SK-N-SH treated with all-trans-retinoic acid at 6 μM for 48 hours (cell line): ENCODE results near the gene HCFC1R1.
A peak's percentile ranks its signal among the peaks of the same experiment; 100 is the strongest.

Experiments
- ATAC-seq: fragments of 200-7000 bp; cut with Tn5 transposase; 3 replicates; pipeline ENCODE4 v1.9.1; 2020; ENCODE audit warnings: mild to moderate bottlenecking, moderate library complexity
- ARNTL ChIP-seq: fragments of 450-650 bp; formaldehyde crosslinking; IDR thresholded peaks from 2 replicates; pipeline ENCODE4 v1.5.0; 2020; ENCODE audit warnings: low read depth, mild to moderate bottlenecking, moderate library complexity, borderline replicate concordance
- BACH2 ChIP-seq: fragments of 250-450 bp; sonication (Bioruptor Pico); IDR thresholded peaks from 2 replicates; pipeline ENCODE4 v1.9.0; 2021; ENCODE audit warnings: mild to moderate bottlenecking, borderline replicate concordance
- CSDC2 ChIP-seq: fragments of 250-450 bp; sonication (Bioruptor Pico); IDR thresholded peaks from 2 replicates; pipeline ENCODE4 v1.5.0; 2020; ENCODE audit warnings: mild to moderate bottlenecking, moderate library complexity
- ESRRG ChIP-seq: fragments of 250-450 bp; sonication (Bioruptor Pico); IDR thresholded peaks from 2 replicates; pipeline ENCODE4 v1.6.1; 2021; ENCODE audit warnings: mild to moderate bottlenecking
- GLIS3 ChIP-seq: fragments of 250-450 bp; sonication (Bioruptor Pico); IDR thresholded peaks from 2 replicates; pipeline ENCODE4 v1.5.0; 2020; ENCODE audit warnings: mild to moderate bottlenecking, moderate library complexity
- ISL1 ChIP-seq: fragments of 250-450 bp; sonication (Bioruptor Pico); IDR thresholded peaks from 2 replicates; pipeline ENCODE4 v2.1.2; 2022; ENCODE audit warnings: mild to moderate bottlenecking, moderate library complexity
- OSR1 ChIP-seq: fragments of 250-450 bp; sonication (Bioruptor Pico); IDR thresholded peaks from 2 replicates; pipeline ENCODE4 v1.8.0; 2022; ENCODE audit warnings: moderate library complexity, mild to moderate bottlenecking, inconsistent platforms
- PPARA ChIP-seq: fragments of 250-450 bp; sonication (Bioruptor Pico); IDR thresholded peaks from 2 replicates; pipeline ENCODE4 v1.5.0; 2020; ENCODE audit warnings: mild to moderate bottlenecking, borderline replicate concordance
- RARB ChIP-seq: fragments of 250-450 bp; sonication (Bioruptor Pico); IDR thresholded peaks from 2 replicates; pipeline ENCODE4 v1.8.0; 2021; ENCODE audit warnings: mild to moderate bottlenecking, moderate library complexity
- SNAI2 ChIP-seq: fragments of 250-450 bp; sonication (Bioruptor Pico); IDR thresholded peaks from 2 replicates; pipeline ENCODE4 v1.5.0; 2020; ENCODE audit warnings: mild to moderate bottlenecking, moderate library complexity
- TCF4 ChIP-seq: fragments of 250-450 bp; sonication (Bioruptor Pico); IDR thresholded peaks from 2 replicates; pipeline ENCODE4 v1.8.0; 2021; ENCODE audit warnings: mild to moderate bottlenecking, moderate library complexity, borderline replicate concordance
- ZC3H10 ChIP-seq: fragments of 250-450 bp; sonication (Bioruptor Pico); IDR thresholded peaks from 2 replicates; pipeline ENCODE4 v1.5.1; 2021; ENCODE audit warnings: mild to moderate bottlenecking, moderate library complexity
- ZFP3 ChIP-seq: fragments of 250-450 bp; sonication (Bioruptor Pico); IDR thresholded peaks from 2 replicates; pipeline ENCODE4 v1.5.0; 2020; ENCODE audit warnings: mild to moderate bottlenecking, moderate library complexity
- ZFP30 ChIP-seq: fragments of 450-650 bp; formaldehyde crosslinking; IDR thresholded peaks from 2 replicates; pipeline ENCODE4 v1.5.0; 2022; ENCODE audit warnings: mild to moderate bottlenecking, moderate library complexity
- ZNF565 ChIP-seq: fragments of 450-650 bp; formaldehyde crosslinking; conservative IDR thresholded peaks from 2 replicates; pipeline ENCODE4 v1.5.0; 2020; ENCODE audit warnings: low read depth, mild to moderate bottlenecking, moderate library complexity
- ZNF70 ChIP-seq: fragments of 450-650 bp; formaldehyde crosslinking; IDR thresholded peaks from 2 replicates; pipeline ENCODE4 v1.5.0; 2020; ENCODE audit warnings: mild to moderate bottlenecking, moderate library complexity
- ZNF8 ChIP-seq: fragments of 450-650 bp; formaldehyde crosslinking; IDR thresholded peaks from 2 replicates; pipeline ENCODE4 v1.5.0; 2020; ENCODE audit warnings: mild to moderate bottlenecking, moderate library complexity
- TF ChIP-seq, protein P1 (sequence below): fragments of 250-450 bp; sonication (Bioruptor Pico); IDR thresholded peaks from 2 replicates; pipeline ENCODE4 v1.5.1; 2021; ENCODE audit warnings: mild to moderate bottlenecking, moderate library complexity
- TF ChIP-seq, protein P2 (sequence below): fragments of 250-450 bp; sonication (Bioruptor Pico); IDR thresholded peaks from 2 replicates; pipeline ENCODE4 v1.5.0; 2020; ENCODE audit warnings: mild to moderate bottlenecking, moderate library complexity
- TF ChIP-seq, protein P3 (sequence below): fragments of 250-450 bp; sonication (Bioruptor Pico); IDR thresholded peaks from 2 replicates; pipeline ENCODE4 v1.8.0; 2021; ENCODE audit warnings: low read depth, mild to moderate bottlenecking, moderate library complexity, borderline replicate concordance

HCFC1R1 gene

DNA sequence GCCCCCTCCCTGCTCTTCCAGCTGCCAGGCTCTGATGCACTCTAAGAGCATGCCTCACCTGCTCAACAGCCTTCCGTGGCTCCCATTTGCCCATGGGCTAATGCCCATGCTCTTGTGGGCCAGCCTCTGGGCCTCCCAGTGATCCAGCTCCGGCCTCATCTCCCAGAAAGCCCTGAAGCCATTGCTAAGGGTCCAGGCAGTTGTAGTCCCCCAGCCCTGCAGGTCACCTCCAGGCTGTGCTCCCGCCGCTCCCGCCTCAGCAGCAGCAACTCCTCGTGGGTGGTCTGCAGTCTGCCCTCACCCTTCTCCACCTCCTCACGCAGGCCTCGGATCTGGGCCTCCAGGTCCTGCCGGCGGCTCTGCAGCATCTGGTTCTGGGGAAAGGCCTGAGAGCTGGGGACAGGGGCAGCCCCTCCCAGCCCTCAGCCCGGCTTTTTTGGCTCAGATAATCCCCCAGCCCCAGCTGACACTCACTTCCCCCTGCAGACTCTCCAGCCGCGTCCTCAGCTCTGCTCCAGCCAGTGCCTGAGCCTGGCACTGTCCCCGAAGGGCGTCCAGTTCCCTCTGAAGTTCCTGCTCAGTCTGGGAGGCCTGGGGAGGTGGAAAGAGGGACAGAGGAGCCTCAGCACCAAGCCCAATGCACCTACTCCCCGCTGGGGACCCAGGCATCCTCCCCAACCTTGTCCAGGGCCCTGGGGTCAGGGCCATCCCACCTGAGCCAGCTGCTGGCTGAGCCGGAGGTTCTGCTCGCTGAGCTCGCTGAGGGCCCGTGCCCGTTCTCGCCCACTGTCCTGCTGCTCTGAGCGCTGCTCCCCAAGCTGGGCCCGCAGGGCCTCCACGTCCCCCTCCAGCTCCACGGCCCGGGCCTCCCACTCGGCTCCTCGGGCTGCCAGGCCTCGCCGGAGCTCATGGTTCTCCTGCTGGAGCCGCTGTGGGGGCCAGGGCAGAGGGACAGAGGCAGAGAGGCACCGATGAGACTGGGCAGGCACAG lies 6.8 kb upstream of the HCFC1R1 start:
- TF ChIP-seq ZNF565 (no peak), ISL1 (CRISPR knock-in tag) (no peak), TCF4 (no peak), SNAI2 (CRISPR knock-in tag) (no peak), ZC3H10 (CRISPR knock-in tag) (no peak), ZFP3 (CRISPR knock-in tag) (no peak), PPARA (CRISPR knock-in tag) (no peak)
- TF ChIP-seq, protein P1, sequence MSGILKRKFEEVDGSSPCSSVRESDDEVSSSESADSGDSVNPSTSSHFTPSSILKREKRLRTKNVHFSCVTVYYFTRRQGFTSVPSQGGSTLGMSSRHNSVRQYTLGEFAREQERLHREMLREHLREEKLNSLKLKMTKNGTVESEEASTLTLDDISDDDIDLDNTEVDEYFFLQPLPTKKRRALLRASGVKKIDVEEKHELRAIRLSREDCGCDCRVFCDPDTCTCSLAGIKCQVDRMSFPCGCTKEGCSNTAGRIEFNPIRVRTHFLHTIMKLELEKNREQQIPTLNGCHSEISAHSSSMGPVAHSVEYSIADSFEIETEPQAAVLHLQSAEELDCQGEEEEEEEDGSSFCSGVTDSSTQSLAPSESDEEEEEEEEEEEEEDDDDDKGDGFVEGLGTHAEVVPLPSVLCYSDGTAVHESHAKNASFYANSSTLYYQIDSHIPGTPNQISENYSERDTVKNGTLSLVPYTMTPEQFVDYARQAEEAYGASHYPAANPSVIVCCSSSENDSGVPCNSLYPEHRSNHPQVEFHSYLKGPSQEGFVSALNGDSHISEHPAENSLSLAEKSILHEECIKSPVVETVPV (CRISPR knock-in tag): no peak
- no peak for ATAC-seq

DNA sequence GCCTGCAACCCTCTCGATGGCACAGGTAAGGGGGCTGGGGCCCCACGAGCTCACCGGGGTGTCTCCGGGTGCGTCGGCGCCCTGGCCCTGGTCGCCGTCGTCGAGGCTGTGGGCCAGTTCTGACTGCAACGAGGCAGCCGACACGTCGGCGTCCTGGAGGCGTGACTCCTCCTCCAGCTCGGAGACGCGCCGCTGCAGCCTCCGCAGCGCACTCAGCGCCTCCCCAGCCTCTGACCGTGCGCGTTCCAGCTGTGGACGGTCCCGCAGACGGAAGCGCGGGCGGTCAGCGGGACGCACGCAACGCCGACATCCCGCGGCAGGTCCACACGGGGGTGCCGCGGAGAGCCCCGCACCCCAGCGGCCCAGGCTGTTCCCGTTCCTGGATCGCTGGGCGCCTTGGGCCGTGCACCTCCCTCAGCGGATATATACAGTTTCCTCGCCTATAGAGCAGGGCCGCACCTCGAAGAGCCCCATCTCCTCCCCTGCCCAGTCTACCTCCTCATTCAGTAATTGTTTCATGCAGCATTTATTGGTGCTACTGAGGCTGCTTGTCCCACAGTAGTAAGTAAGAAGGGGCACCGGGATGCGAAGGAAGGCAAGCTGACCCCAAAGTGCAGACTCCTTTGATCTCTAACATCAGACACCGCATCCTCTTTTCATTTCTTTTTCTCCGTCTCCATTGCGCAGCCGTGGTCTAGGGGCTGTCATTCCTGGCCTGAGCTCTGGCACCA lies 5.9 kb upstream of the HCFC1R1 start:
- ATAC-seq: peak; percentile 7
- no peak for TF ChIP-seq CSDC2
- no peak for TF ChIP-seq BACH2 (CRISPR knock-in tag)
- no peak for TF ChIP-seq OSR1 (CRISPR knock-in tag)
- no peak for TF ChIP-seq ZC3H10 (CRISPR knock-in tag)

DNA sequence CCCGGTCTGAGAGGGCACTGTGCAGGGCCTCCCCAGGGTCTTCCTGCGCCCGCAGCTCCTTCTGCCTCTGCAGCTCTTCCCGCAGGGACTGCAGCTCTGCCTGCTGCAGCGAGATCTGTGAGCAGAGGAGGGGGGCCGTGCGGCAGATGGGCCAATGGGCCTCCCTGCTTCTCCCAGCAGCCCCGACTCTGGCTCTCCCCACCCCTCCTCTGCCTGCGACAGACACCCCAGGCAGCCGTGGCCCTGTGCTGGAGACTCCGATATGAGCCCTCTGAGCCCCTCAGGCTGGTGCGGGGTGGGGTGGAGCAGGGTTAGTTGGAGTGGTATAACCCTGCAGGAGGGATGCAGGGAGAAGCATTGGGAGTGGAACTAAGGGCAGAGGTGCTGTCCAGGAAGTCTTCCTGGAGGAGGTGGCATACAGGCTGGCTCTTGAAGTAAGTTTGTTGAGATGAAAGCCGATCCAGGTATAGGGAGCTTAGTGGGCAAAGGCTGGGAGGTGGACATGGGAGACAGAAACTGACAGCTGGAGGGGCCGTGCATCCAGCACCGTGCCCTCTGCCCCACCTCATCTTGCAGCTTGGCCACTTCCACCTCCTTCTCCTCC lies 5.1 kb upstream of the HCFC1R1 start:
- no peak for ATAC-seq
- TF ChIP-seq ZNF565 (no peak), ZNF70 (CRISPR knock-in tag) (no peak), BACH2 (CRISPR knock-in tag) (no peak), RARB (no peak), SNAI2 (CRISPR knock-in tag) (no peak), TCF4 (no peak), ZFP30 (CRISPR knock-in tag) (no peak), PPARA (CRISPR knock-in tag) (no peak), ZC3H10 (CRISPR knock-in tag) (no peak), ISL1 (CRISPR knock-in tag) (no peak)
- TF ChIP-seq, protein P1 (CRISPR knock-in tag): no peak
- TF ChIP-seq, protein P2, sequence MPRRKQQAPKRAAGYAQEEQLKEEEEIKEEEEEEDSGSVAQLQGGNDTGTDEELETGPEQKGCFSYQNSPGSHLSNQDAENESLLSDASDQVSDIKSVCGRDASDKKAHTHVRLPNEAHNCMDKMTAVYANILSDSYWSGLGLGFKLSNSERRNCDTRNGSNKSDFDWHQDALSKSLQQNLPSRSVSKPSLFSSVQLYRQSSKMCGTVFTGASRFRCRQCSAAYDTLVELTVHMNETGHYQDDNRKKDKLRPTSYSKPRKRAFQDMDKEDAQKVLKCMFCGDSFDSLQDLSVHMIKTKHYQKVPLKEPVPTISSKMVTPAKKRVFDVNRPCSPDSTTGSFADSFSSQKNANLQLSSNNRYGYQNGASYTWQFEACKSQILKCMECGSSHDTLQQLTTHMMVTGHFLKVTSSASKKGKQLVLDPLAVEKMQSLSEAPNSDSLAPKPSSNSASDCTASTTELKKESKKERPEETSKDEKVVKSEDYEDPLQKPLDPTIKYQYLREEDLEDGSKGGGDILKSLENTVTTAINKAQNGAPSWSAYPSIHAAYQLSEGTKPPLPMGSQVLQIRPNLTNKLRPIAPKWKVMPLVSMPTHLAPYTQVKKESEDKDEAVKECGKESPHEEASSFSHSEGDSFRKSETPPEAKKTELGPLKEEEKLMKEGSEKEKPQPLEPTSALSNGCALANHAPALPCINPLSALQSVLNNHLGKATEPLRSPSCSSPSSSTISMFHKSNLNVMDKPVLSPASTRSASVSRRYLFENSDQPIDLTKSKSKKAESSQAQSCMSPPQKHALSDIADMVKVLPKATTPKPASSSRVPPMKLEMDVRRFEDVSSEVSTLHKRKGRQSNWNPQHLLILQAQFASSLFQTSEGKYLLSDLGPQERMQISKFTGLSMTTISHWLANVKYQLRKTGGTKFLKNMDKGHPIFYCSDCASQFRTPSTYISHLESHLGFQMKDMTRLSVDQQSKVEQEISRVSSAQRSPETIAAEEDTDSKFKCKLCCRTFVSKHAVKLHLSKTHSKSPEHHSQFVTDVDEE (CRISPR knock-in tag): no peak
- TF ChIP-seq, protein P3, sequence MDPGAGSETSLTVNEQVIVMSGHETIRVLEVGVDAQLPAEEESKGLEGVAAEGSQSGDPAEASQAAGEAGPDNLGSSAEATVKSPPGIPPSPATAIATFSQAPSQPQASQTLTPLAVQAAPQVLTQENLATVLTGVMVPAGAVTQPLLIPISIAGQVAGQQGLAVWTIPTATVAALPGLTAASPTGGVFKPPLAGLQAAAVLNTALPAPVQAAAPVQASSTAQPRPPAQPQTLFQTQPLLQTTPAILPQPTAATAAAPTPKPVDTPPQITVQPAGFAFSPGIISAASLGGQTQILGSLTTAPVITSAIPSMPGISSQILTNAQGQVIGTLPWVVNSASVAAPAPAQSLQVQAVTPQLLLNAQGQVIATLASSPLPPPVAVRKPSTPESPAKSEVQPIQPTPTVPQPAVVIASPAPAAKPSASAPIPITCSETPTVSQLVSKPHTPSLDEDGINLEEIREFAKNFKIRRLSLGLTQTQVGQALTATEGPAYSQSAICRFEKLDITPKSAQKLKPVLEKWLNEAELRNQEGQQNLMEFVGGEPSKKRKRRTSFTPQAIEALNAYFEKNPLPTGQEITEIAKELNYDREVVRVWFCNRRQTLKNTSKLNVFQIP (CRISPR knock-in tag): no peak

DNA sequence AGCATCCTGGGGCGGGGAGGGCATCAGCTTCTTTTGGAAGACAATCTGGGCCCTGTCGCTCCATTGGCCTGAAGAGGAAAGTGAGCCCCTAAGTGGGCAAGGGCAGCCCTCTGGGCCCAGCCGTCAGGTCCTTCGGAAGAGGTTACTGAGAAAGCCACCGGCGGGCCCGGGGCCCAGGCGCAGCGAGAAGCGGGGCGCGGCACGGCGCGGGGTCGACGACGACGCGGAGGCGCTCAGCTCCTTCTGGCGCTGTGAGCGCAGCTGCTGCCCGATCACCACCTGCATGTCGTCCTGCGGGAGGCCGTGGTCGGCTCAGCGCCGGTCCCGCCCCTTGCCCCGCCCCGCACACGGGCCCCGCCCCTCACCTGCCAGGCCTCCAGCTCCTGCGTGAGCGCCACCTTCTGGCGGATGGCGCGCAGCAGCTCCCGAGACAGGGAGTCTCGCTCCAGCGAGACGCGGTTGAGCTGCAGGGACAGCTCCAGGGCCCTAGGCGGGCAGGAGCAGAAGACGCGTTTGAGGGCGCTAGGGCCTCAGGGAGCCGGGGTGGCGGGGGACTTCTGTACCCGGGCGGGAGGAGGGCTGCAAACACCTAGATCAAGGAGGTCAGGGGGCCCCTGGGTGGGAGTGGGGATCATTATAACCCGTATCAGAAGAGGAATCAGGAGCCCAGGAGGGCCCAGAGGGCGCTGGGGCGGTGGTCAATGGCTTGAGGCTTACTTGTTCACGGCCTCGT lies 4.4 kb upstream of the HCFC1R1 start:
- peak; percentile 8 for ATAC-seq
- TF ChIP-seq ARNTL (CRISPR knock-in tag) (no peak), GLIS3 (CRISPR knock-in tag) (no peak), TCF4 (no peak), ZNF70 (CRISPR knock-in tag) (no peak), CSDC2 (no peak), RARB (no peak), BACH2 (CRISPR knock-in tag) (no peak), PPARA (CRISPR knock-in tag) (no peak), ZFP30 (CRISPR knock-in tag) (no peak), ZNF565 (no peak), SNAI2 (CRISPR knock-in tag) (no peak), ZFP3 (CRISPR knock-in tag) (no peak), ZC3H10 (CRISPR knock-in tag) (no peak), OSR1 (CRISPR knock-in tag) (no peak), ESRRG (no peak), ISL1 (CRISPR knock-in tag) (no peak), ZNF8 (CRISPR knock-in tag) (no peak)
- TF ChIP-seq, protein P2 (CRISPR knock-in tag): no peak
